Osteocyte (in vitro differentiated cells): Measurements from ENCODE around the gene APOBEC3B. TPM values are rescaled to one million over a fixed set of nuclear protein-coding genes. Genes with fewer than 3 reads are reported as not detected.

Experiments used
- DNase-seq: peaks from one replicate; pipeline ENCODE4 v3.0.0; 2021; ENCODE audit warnings: mixed read lengths; ENCODE audit not compliant: unreplicated experiment; ENCODE audit errors: extremely low spot score
- H3K27ac Mint-ChIP-seq: one replicate; pipeline ENCODE4 v1.8.0; 2021; ENCODE audit warnings: mild to moderate bottlenecking, mixed read lengths; ENCODE audit not compliant: unreplicated experiment
- H3K27me3 Mint-ChIP-seq: one replicate; pipeline ENCODE4 v1.8.0; 2021; ENCODE audit warnings: mixed read lengths; ENCODE audit not compliant: unreplicated experiment
- H3K36me3 Mint-ChIP-seq: one replicate; pipeline ENCODE4 v1.8.0; 2021; ENCODE audit warnings: mixed read lengths; ENCODE audit not compliant: unreplicated experiment
- H3K4me1 Mint-ChIP-seq: one replicate; pipeline ENCODE4 v1.8.0; 2021; ENCODE audit warnings: mixed read lengths; ENCODE audit not compliant: unreplicated experiment
- H3K4me3 Mint-ChIP-seq: one replicate; pipeline ENCODE4 v1.8.0; 2021; ENCODE audit warnings: mild to moderate bottlenecking, moderate library complexity, mixed read lengths; ENCODE audit not compliant: unreplicated experiment
- H3K9me3 Mint-ChIP-seq: one replicate; pipeline ENCODE4 v1.8.0; 2021; ENCODE audit warnings: mixed read lengths; ENCODE audit not compliant: unreplicated experiment
- CTCF ChIP-seq: fragments of 200-600 bp; sonication (generic); IDR thresholded peaks from 2 replicates; pipeline ENCODE4 v1.5.0; 2021; ENCODE audit warnings: antibody characterized with exemption, mild to moderate bottlenecking, moderate library complexity
- total RNA-seq: library from RNA; stranded (reverse); gene quantifications from 2 replicates; pipeline ENCODE4 v1.2.1, GENCODE V29; 2021

The APOBEC3B gene
- total RNA-seq, 1 donor from 2014 or later, result 4.2 TPM

DNA sequence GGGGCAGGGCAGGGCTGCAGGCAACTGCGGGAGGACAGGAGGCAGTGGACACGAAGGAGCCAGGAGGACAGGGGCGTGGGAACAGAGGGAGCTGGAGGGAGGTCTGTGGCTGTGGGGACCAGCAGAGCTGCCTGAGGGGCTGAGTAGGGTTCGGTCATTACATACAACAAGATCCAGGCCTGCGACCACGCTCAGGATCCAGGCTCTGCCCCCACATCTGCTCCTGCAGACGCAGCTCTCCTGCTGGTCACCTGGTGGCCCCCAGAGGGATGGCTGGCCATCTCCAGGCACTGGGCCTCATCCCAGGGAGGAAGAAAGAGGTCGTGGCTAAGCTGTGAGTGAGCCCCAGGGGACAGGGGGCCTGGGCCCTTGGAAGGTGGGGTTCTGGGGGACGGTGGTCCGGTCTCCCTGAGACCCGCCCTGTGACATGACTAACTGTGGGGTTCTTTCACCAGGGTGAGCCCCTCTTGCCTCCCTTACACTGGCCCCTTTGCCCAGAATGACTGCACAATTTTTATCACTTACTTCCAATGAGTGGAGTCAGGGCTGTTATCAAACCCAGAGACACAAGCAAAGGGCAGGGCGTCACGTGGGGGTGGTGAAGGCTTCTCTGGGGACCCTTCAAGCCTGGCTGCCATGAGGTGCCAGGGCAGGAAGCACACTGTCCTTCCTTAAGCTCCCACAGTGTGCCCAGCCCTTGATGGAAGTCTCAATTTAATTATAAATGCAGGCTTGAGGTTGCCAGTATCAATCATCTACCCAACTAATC, 31.4 kb upstream of the APOBEC3B start:
- H3K27me3 Mint-ChIP-seq, result peaks cover 74% of the 10 kb centered on the region
- H3K9me3 Mint-ChIP-seq, result no peaks in the 10 kb centered on the region
- TF ChIP-seq CTCF, result no peak
- no peak overlapping the region for H3K4me3 Mint-ChIP-seq
- no peaks in the 10 kb centered on the region for H3K4me1 Mint-ChIP-seq
- H3K36me3 Mint-ChIP-seq, result no peaks in the 10 kb centered on the region
- no peak for DNase-seq
- no peak overlapping the region for H3K27ac Mint-ChIP-seq

DNA sequence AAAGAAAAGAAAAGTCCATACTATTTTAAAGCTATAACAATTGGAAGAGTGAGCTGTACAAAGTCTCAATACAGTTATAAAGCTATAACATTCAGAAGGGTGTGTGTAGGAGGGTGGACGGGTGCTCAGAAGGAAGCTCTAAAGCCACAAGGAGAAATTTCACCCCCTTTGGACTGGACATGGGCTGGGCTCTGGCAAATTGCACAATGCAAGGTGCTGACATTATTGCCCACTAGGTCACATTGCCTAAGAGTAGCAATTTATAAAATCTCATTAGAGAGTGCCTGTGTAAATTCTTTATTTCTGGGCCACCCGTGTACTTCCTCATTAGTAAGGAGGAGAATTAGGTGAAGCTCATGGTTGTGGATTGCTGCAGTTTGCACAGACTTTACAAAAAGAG, 30.4 kb upstream of the APOBEC3B start:
- no peaks in the 10 kb centered on the region for H3K4me1 Mint-ChIP-seq
- no peak overlapping the region for H3K27ac Mint-ChIP-seq
- DNase-seq, result no peak
- no peaks in the 10 kb centered on the region for H3K36me3 Mint-ChIP-seq
- TF ChIP-seq CTCF, result no peak
- peaks cover 66% of the 10 kb centered on the region for H3K27me3 Mint-ChIP-seq
- no peaks in the 10 kb centered on the region for H3K9me3 Mint-ChIP-seq
- no peak overlapping the region for H3K4me3 Mint-ChIP-seq

- Mint-ChIP-seq H3K9me3 (no peaks in the 10 kb centered on the region), H3K27ac (no peak overlapping the region), H3K4me1 (no peaks in the 10 kb centered on the region), H3K4me3 (no peak overlapping the region), H3K36me3 (no peaks in the 10 kb centered on the region), H3K27me3 (peaks cover 62% of the 10 kb centered on the region)
- no peak for DNase-seq
- no peak for TF ChIP-seq CTCF
Measured at GRCh38 chr22:38952281-38952993, 29.7 kb upstream of the APOBEC3B start.

- Mint-ChIP-seq H3K36me3 (no peaks in the 10 kb centered on the region), H3K4me1 (no peaks in the 10 kb centered on the region), H3K27me3 (peaks cover 60% of the 10 kb centered on the region), H3K9me3 (no peaks in the 10 kb centered on the region), H3K4me3 (no peak overlapping the region), H3K27ac (no peak overlapping the region)
- TF ChIP-seq CTCF, result no peak
- no peak for DNase-seq
Measured at GRCh38 chr22:38953091-38953490, 29.1 kb upstream of the APOBEC3B start.
